Small intestine (tissue), 7 donors: ENCODE results near the gene VTI1A. TPM values are rescaled to one million over a fixed set of nuclear protein-coding genes. Genes with fewer than 3 reads are reported as not detected.

ENCODE experiments used
- DNase-seq, 2 donors: peaks; one replicate each; pipeline versions ENCODE4 v3.0.0 to v3.0.0-alpha.2; 2013
- FAIRE-seq: peaks from 2 replicates; lab custom pipeline; 2012; peaks lifted over from hg19 to GRCh38; lab: Jason Lieb, UNC
- H3K27ac ChIP-seq, 3 donors: one replicate each; pipeline ENCODE4 v1.5.1; 2013; ENCODE audit warnings: low read length in 2 of 3, mild to moderate bottlenecking in 2 of 3, control low read depth in 1 of 3, inconsistent platforms in 1 of 3, low read depth in 1 of 3, moderate library complexity in 1 of 3
- H3K27me3 ChIP-seq, 3 donors: one replicate each; pipeline ENCODE4 v1.6.1; 2013; ENCODE audit warnings: low read length in 3 of 3, inconsistent platforms in 1 of 3; ENCODE audit not compliant: control insufficient read depth in 3 of 3, insufficient read depth in 3 of 3
- H3K36me3 ChIP-seq, 3 donors: one replicate each; pipeline ENCODE4 v1.6.1; 2013; ENCODE audit warnings: low read length in 3 of 3, inconsistent platforms in 1 of 3, low read depth in 1 of 3, mild to moderate bottlenecking in 1 of 3, moderate library complexity in 1 of 3; ENCODE audit not compliant: control insufficient read depth in 3 of 3, insufficient read depth in 2 of 3
- H3K4me1 ChIP-seq, 3 donors: one replicate each; pipeline ENCODE4 v1.6.1; 2013; ENCODE audit warnings: low read length in 2 of 3, inconsistent platforms in 1 of 3, low read depth in 1 of 3, mild to moderate bottlenecking in 1 of 3, moderate library complexity in 1 of 3; ENCODE audit not compliant: control insufficient read depth in 3 of 3, insufficient read depth in 2 of 3
- H3K4me3 ChIP-seq, 3 donors: one replicate each; pipeline ENCODE4 v1.5.1; 2013; ENCODE audit warnings: low read length in 3 of 3, control low read depth in 1 of 3, inconsistent platforms in 1 of 3, low read depth in 1 of 3, mild to moderate bottlenecking in 1 of 3, moderate library complexity in 1 of 3
- H3K9me3 ChIP-seq, 2 donors: one replicate each; pipeline ENCODE4 v1.6.1; 2013; ENCODE audit warnings: low read depth in 1 of 2, low read length in 1 of 2; ENCODE audit not compliant: control insufficient read depth in 2 of 2, insufficient read depth in 1 of 2
- WGBS, 3 donors: extraction: QIAGEN DNeasy Blood & Tissue Kit; methylation state at CpG; one replicate each; pipeline ENCODE4 v1.1.7; 2013; 5-methylcytosine and 5-hydroxymethylcytosine counted together
- polyA plus RNA-seq, 4 donors: library from polyadenylated mRNA; stranded (reverse) in 3 of 4; unstranded in 1 of 4; fragments of 200-250 nt in 3 of 4; fragments of 120-200 nt in 1 of 4; gene quantifications; one replicate each; pipeline versions ENCODE4 v1.2.1 to v1.2.3, GENCODE V29; 2013
- donor health status: healthy with polysubstance abuse.
- donor health status: control.
- donor health status: control.
- donor health status: Bipolar disorder and iron deficiency.
- donor health status: healthy.

The VTI1A gene
- polyA plus RNA-seq, 4 donors: 13.8 to 16.8 (median 16.0) TPM

DNA sequence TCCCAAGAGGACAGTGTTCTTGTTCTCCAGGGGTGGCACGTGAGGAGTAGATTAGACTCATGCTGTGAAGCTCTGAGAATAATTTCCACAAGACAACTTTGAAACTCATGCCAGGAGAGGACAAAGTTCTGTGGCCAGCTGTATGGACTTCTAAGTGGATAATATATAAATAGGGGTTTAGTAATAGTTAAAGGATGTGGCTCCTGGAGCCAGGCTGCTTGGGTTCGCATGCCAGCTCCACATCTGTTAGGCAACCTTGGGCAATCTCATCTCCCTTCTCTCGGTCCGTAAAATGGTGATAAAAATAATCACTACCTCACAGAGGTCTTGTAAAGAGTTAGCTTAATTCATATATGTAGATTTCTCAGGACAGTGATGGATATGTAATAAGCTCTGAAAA is 37.3 kb upstream of the VTI1A start:
- peaks cover 0 to 31% (median 0%) of the 10 kb centered on the region in 3 donors for H3K4me1 ChIP-seq
- 17 to 55% (median 38%) methylated on average over 4 of the region's 4 CpGs for whole genome bisulfite sequencing, 3 donors
- no peak for FAIRE-seq
- H3K9me3 ChIP-seq: no peaks in the 10 kb centered on the region
- DNase-seq: peak; percentile 47
- no peaks in the 10 kb centered on the region for H3K27me3 ChIP-seq
- no peak overlapping the region for H3K4me3 ChIP-seq
- H3K27ac ChIP-seq: peak overlapping the region in 1 of 3 donors; percentile 23
- H3K36me3 ChIP-seq: peaks cover 25 to 41% (median 40%) of the 10 kb centered on the region in 3 donors

DNA sequence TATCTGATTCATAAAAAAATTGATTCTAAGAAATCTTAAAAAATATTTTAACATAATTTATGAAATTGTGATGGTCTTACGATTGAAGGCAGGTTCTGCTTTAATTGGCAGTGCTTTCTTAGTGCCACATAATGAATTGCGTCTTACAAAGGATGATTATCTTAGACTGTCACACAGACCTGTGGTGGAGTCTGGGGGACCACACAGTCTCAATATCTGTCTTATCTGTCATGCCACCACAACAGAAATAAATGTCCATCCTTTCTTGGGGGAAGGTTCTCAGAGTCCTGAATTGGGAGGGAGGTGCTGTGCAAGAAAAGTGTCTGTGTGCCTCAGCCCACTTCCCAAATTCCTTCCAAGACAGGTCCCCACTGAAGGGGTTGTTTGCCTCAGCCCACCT is 34.3 kb upstream of the VTI1A start:
- 92 to 94% (median 93%) methylated on average over 2 of the region's 2 CpGs for WGBS, 3 donors
- H3K4me1 ChIP-seq: peaks cover 0 to 20% (median 0%) of the 10 kb centered on the region in 3 donors
- no peaks in the 10 kb centered on the region for H3K27me3 ChIP-seq
- FAIRE-seq (no peak), DNase-seq (no peak)
- H3K36me3 ChIP-seq: peaks cover 24 to 49% (median 46%) of the 10 kb centered on the region in 3 donors
- H3K4me3 ChIP-seq: no peak overlapping the region
- no peak overlapping the region for H3K27ac ChIP-seq
- no peaks in the 10 kb centered on the region for H3K9me3 ChIP-seq

DNA sequence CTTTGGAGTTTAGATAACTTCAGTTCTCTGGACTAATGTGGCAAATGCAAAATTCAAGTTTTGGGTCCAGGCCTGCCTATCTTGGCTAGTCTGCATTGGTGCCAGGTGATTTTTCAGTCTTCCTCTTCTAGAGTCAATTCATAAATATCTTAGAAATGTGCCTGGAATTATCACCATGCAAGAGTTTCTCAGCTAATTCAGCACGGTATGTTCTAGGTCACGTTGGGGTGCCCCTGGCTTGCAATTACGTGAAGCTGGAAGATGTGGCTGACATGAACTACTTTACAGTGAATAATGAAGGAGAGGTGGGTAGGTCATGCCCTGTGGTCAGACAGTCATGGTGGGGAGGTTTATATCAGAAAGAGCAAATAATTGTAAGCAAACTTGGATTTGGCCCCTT is 25.3 kb upstream of the VTI1A start:
- FAIRE-seq: no peak
- H3K27me3 ChIP-seq: no peaks in the 10 kb centered on the region
- no peaks in the 10 kb centered on the region for H3K9me3 ChIP-seq
- H3K4me1 ChIP-seq: peaks cover 0 to 14% (median 0%) of the 10 kb centered on the region in 3 donors
- WGBS, 3 donors: 91 to 93% (median 92%) methylated on average over 3 of the region's 3 CpGs
- no peak overlapping the region for H3K4me3 ChIP-seq
- no peak overlapping the region for H3K27ac ChIP-seq
- no peak for DNase-seq
- H3K36me3 ChIP-seq: peaks cover 28 to 41% (median 33%) of the 10 kb centered on the region in 3 donors

DNA sequence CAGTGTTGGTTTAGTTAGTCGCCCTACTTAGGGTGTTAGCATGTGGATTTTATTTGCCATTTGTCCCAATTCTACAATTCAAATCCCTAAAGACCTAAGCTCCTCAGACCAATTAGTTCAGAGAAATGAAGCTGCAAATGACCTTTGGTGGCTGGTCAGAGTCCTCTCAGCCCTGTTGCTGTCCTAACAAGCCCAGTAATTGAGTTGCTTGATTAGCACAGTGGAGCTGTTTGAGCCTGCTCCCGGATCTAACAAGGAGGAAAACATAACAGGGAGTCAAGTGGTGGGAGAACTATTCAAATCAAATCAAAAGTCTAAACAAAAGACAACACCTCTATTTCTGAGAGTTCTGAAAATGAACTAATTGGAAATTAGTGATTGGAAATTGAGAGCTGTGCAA is 22.4 kb upstream of the VTI1A start:
- no peak for FAIRE-seq
- 22 to 64% (median 30%) methylated on average over 2 of the region's 2 CpGs for WGBS, 3 donors

DNA sequence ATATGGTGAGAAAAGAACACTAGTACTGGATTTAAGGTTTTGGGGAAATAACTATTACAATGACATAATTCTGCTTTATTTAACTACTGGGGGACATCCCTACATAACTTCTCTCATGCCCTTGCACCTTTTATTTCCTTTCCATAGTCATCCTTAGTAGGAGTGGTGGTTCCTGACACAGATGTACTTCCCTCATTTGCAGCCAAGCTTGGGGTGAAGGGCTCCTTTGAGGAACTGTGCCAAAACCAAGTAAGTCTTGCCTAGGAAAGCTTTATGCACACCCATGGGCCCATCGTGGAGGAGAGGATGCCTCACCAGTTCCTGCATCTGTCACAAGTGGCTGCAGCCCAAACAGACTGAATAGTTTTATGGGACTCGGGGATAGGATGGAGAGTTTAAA is 20.9 kb upstream of the VTI1A start:
- WGBS, 3 donors: 61 to 75% (median 64%) methylated on average over 2 of the region's 2 CpGs
- Histone ChIP-seq H3K4me1 (peaks cover 0 to 34% (median 0%) of the 10 kb centered on the region in 3 donors), H3K9me3 (no peaks in the 10 kb centered on the region), H3K4me3 (no peak overlapping the region), H3K36me3 (peaks cover 23 to 40% (median 36%) of the 10 kb centered on the region in 3 donors), H3K27me3 (no peaks in the 10 kb centered on the region), H3K27ac (no peak overlapping the region)
- FAIRE-seq (no peak), DNase-seq (no peak)

More for the DNA sequence above, 22.4 kb upstream of the VTI1A start:
- Histone ChIP-seq H3K9me3 (no peaks in the 10 kb centered on the region), H3K4me1 (peaks cover 0 to 24% (median 0%) of the 10 kb centered on the region in 3 donors), H3K36me3 (peaks cover 27 to 42% (median 41%) of the 10 kb centered on the region in 3 donors), H3K27me3 (no peaks in the 10 kb centered on the region), H3K4me3 (no peak overlapping the region), H3K27ac (peak overlapping the region in 2 of 3 donors; percentile 36 to 61)
- peak; percentile 69 to 82 for DNase-seq

DNA sequence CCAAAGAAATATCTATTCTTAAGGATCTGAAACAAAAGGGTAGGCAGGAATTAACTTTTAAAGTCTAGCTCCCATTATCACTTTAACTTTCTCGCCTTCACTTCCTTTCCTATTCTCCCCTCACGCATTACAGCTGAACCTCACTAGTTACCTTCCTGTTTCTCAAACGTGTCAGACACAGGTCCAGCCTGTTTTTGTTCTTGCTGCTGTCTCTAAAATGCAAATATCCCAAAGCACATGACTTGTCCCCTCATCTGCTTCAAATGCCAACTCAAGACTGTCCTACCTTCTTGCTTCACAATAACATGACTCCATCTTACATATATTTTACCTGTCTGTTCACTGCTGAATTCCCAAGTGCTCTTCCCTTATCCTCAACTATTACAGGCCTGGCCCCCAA is 17.9 kb upstream of the VTI1A start:
- no peaks in the 10 kb centered on the region for H3K9me3 ChIP-seq
- no peak overlapping the region for H3K4me3 ChIP-seq
- peak overlapping the region; percentile 6 to 71 (median 70) for H3K27ac ChIP-seq
- no peaks in the 10 kb centered on the region for H3K27me3 ChIP-seq
- WGBS, 3 donors: 43 to 58% (median 48%) methylated on average over 3 of the region's 3 CpGs
- H3K4me1 ChIP-seq: peaks cover 0 to 35% (median 0%) of the 10 kb centered on the region in 3 donors
- DNase-seq: no peak
- H3K36me3 ChIP-seq: peaks cover 15 to 36% (median 17%) of the 10 kb centered on the region in 3 donors
- FAIRE-seq: no peak

DNA sequence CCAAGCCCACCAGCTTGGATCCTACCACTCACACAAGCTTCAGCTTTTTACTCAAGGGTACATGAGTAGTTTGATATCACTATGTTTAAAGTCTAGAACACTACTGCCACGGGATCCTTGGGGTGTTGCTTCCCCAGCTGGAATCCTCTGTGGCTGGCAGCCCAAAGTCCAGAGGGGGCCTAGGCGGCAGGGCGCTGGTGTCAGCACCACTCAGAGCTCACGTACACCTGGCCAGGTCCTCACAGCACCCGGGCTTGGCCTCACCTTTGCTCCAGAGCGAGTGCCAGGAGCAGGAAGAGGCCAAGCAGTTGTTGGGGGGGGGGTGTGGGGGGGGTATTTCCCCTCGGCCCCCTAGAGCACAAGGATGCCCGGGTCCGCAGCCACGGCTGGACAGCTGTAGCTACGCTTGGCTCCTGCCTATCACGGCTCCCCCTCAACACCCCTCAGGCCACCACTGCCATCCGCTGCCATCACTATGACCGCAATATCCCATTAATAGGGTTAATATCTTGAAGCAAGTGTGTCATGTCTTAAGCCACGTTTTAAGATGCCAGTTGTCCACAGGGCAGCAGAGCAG is 17.3 kb upstream of the VTI1A start:
- Histone ChIP-seq H3K36me3 (peaks cover 15 to 36% (median 17%) of the 10 kb centered on the region in 3 donors), H3K4me1 (peaks cover 0 to 29% (median 0%) of the 10 kb centered on the region in 3 donors), H3K27ac (peak overlapping the region; percentile 6 to 71 (median 70)), H3K27me3 (no peaks in the 10 kb centered on the region), H3K9me3 (no peaks in the 10 kb centered on the region), H3K4me3 (no peak overlapping the region)
- DNase-seq: peak; percentile 84 to 90
- FAIRE-seq: no peak
- 25 to 68% (median 51%) methylated on average over 13 to 15 of the region's 15 CpGs for WGBS, 3 donors

DNA sequence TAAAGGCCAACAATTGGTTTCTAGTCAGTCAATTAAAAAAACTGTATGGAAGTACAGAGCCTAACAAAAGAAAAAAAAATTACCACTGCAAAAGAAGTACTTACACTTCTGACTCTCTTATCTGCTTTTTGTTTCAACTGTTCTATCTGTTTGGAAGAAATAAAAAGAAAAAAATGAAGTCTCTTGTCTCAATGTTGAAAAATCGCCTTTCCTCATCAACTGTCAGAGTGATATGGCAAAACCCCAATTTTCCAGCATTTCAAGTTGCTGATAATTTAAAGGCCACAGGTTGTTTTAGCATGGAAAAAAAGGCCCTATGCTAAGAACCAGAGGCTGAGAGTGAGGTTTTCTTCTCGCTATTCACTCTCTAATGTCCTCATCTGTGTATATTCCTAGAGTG is 13.9 kb upstream of the VTI1A start:
- WGBS, 3 donors: 88 to 97% (median 92%) methylated on average over 2 of the region's 2 CpGs
- FAIRE-seq (no peak), DNase-seq (no peak)
- Histone ChIP-seq H3K27ac (no peak overlapping the region), H3K36me3 (peaks cover 3 to 21% (median 14%) of the 10 kb centered on the region in 3 donors), H3K4me3 (no peak overlapping the region), H3K9me3 (no peaks in the 10 kb centered on the region), H3K27me3 (no peaks in the 10 kb centered on the region), H3K4me1 (peaks cover 0 to 27% (median 4%) of the 10 kb centered on the region in 3 donors)
